Liver (tissue), 9 donors: ENCODE measurements around the gene RAB11FIP3. TPM values are rescaled to one million over a fixed set of nuclear protein-coding genes. Genes with fewer than 3 reads are reported as not detected.
A peak's percentile ranks its signal among the peaks of the same experiment; 100 is the strongest.

ENCODE experiments used
- DNase-seq: peaks from one replicate; pipeline ENCODE4 v3.0.0-alpha.2; 2017; ENCODE audit warnings: low spot score
- H3K27ac ChIP-seq, 2 donors: one replicate each; pipeline ENCODE4 v1.7.0; 2013; ENCODE audit warnings: inconsistent platforms in 2 of 2, low read length in 2 of 2, control low read depth in 1 of 2, low read depth in 1 of 2, mild to moderate bottlenecking in 1 of 2
- H3K27me3 ChIP-seq, 4 donors: one replicate each; pipeline versions ENCODE4 v1.6.1 to v1.7.0; 2013; ENCODE audit warnings: low read length in 3 of 4, inconsistent platforms in 1 of 4, mild to moderate bottlenecking in 1 of 4, moderate library complexity in 1 of 4; ENCODE audit not compliant: control insufficient read depth in 4 of 4, insufficient read depth in 4 of 4
- H3K36me3 ChIP-seq, 4 donors: one replicate each; pipeline versions ENCODE4 v1.6.1 to v1.7.0; 2013; ENCODE audit warnings: low read length in 3 of 4, mild to moderate bottlenecking in 3 of 4, low read depth in 1 of 4, moderate library complexity in 1 of 4; ENCODE audit not compliant: control insufficient read depth in 4 of 4, insufficient read depth in 3 of 4
- H3K4me1 ChIP-seq, 4 donors: one replicate each; pipeline versions ENCODE4 v1.6.1 to v1.7.0; 2013; ENCODE audit warnings: low read length in 3 of 4, mild to moderate bottlenecking in 3 of 4, moderate library complexity in 1 of 4; ENCODE audit not compliant: control insufficient read depth in 4 of 4, insufficient read depth in 4 of 4
- H3K4me3 ChIP-seq, 3 donors: one replicate each; pipeline versions ENCODE4 v1.6.1 to v1.7.0; 2013; ENCODE audit warnings: low read length in 3 of 3, control low read depth in 1 of 3, low read depth in 1 of 3, mild to moderate bottlenecking in 1 of 3
- H3K9ac ChIP-seq, 2 donors: one replicate each; pipeline ENCODE4 v1.7.0; 2013; ENCODE audit warnings: low read length in 2 of 2, mild to moderate bottlenecking in 2 of 2, moderate library complexity in 2 of 2, control low read depth in 1 of 2, low read depth in 1 of 2
- H3K9me3 ChIP-seq, 4 donors: one replicate each; pipeline versions ENCODE4 v1.6.1 to v1.7.0; 2013; ENCODE audit warnings: low read length in 3 of 4; ENCODE audit not compliant: control insufficient read depth in 4 of 4
- EGR1 ChIP-seq, 2 donors: IDR thresholded peaks; 2 replicates each; pipeline ENCODE4 v1.6.1; 2016 to 2018; ENCODE audit warnings: antibody characterized with exemption in 2 of 2, low read depth in 2 of 2
- FOXA1 ChIP-seq: IDR thresholded peaks from 2 replicates; pipeline ENCODE4 v1.6.1; 2016; ENCODE audit warnings: antibody characterized with exemption
- FOXA2 ChIP-seq: IDR thresholded peaks from 2 replicates; pipeline ENCODE4 v1.6.1; 2016; ENCODE audit warnings: antibody characterized with exemption
- GABPA ChIP-seq, 2 donors: IDR thresholded peaks in 1 of 2; conservative IDR thresholded peaks in 1 of 2; 2 replicates each; pipeline ENCODE4 v1.6.1; 2016; ENCODE audit warnings: antibody characterized with exemption in 2 of 2, mild to moderate bottlenecking in 1 of 2, moderate library complexity in 1 of 2
- HNF4A ChIP-seq, 2 donors: conservative IDR thresholded peaks; 2 replicates each; pipeline ENCODE4 v1.6.1; 2016; ENCODE audit warnings: antibody characterized with exemption in 2 of 2, mild to moderate bottlenecking in 2 of 2
- HNF4G ChIP-seq: IDR thresholded peaks from 2 replicates; pipeline ENCODE4 v1.6.1; 2016; ENCODE audit warnings: antibody characterized with exemption
- JUND ChIP-seq, 2 donors: IDR thresholded peaks; 2 replicates each; pipeline ENCODE4 v1.6.1; 2016; ENCODE audit warnings: antibody characterized with exemption in 2 of 2
- MAX ChIP-seq: IDR thresholded peaks from 2 replicates; pipeline ENCODE4 v1.6.1; 2016; ENCODE audit warnings: antibody characterized with exemption
- RAD21 ChIP-seq, 2 donors: IDR thresholded peaks; 2 replicates each; pipeline ENCODE4 v1.6.1; 2016; ENCODE audit warnings: antibody characterized with exemption in 2 of 2, mild to moderate bottlenecking in 2 of 2
- REST ChIP-seq: IDR thresholded peaks from 2 replicates; pipeline ENCODE4 v1.6.1; 2016; ENCODE audit warnings: antibody characterized with exemption, mild to moderate bottlenecking
- RXRA ChIP-seq, 2 donors: IDR thresholded peaks; 2 replicates each; pipeline ENCODE4 v1.6.1; 2017 to 2018; ENCODE audit warnings: antibody characterized with exemption in 2 of 2, mild to moderate bottlenecking in 1 of 2
- SP1 ChIP-seq: IDR thresholded peaks from 2 replicates; pipeline ENCODE4 v1.6.1; 2018; ENCODE audit warnings: antibody characterized with exemption, mild to moderate bottlenecking
- TAF1 ChIP-seq: conservative IDR thresholded peaks from 2 replicates; pipeline ENCODE4 v1.6.1; 2016; ENCODE audit warnings: antibody characterized with exemption, mild to moderate bottlenecking
- YY1 ChIP-seq: IDR thresholded peaks from 2 replicates; pipeline ENCODE4 v1.6.1; 2016; ENCODE audit warnings: antibody characterized with exemption, mild to moderate bottlenecking
- ZBTB33 ChIP-seq: IDR thresholded peaks from 2 replicates; pipeline ENCODE4 v1.6.1; 2016; ENCODE audit warnings: antibody characterized with exemption
- WGBS: extraction: QIAGEN DNeasy Blood & Tissue Kit; methylation state at CpG from one replicate; pipeline ENCODE4 v1.1.7; 2013; 5-methylcytosine and 5-hydroxymethylcytosine counted together
- polyA plus RNA-seq, 2 donors: library from polyadenylated mRNA; stranded (reverse) in 1 of 2; unstranded in 1 of 2; fragments of 200-250 nt in 1 of 2; fragments of >200 nt in 1 of 2; fragmentation: Nextera tagmentation in 1 of 2; extraction: Ambion mirVana in 1 of 2; gene quantifications; one replicate each; pipeline versions ENCODE4 v1.2.1 to v1.2.3, GENCODE V29; 2013 to 2015
- total RNA-seq, 2 donors: library from RNA; depleted of rRNA; stranded (reverse); fragments of >200 nt; gene quantifications; one replicate each; pipeline ENCODE4 v1.2.3, GENCODE V29; 2014
- TF ChIP-seq, protein P1 (sequence below): IDR thresholded peaks from 2 replicates; pipeline ENCODE4 v1.6.1; 2016; ENCODE audit warnings: antibody characterized with exemption
- donor health status: healthy.
- donor health status: healthy.
- donor health status: healthy.
- donor health status: healthy.
- donor health status: healthy.

Gene RAB11FIP3
- total and polyA plus RNA-seq, 4 donors = 3.5 to 29.4 (median 15.7) TPM

DNA sequence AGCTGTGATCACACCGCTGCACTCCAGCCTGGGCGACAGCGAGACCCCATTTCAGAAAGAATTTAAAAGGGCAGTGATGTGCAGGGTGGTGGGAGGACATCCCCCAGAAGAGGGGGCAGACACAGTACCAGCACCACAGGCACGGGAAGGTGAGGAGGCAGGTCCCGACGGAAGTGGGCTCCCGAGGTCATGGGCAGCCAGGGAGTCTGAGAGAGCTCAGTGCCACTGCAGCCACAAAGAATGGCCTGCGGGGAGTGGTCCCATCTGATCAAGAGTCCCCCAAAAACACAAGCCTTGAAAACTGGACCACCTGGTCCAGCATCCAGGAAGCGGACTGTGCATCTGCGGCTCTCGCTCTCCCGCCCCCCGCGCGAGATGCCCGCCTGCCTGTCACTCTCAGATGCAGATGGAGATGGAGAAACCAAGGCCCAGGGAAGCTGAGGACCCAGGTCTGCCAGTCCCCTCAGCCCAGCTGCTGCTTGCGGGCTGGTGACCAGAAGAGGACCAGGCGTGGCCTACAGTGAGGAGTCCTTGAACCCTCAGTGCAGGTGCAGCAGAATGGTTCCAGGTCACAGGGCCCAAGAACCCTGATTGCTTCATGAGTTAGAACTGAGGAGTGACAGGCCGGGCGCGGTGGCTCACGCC is 97.8 kb downstream of the RAB11FIP3 start:
- H3K4me1 ChIP-seq = peaks cover 5 to 19% (median 12%) of the 10 kb centered on the region in 4 donors
- TF ChIP-seq RXRA (IDR thresholded peaks at IDR 0.05) = peak in 1 of 2 donors; percentile 6
- TF ChIP-seq ZBTB33 = no peak
- no peak overlapping the region for H3K27ac ChIP-seq
- H3K4me3 ChIP-seq = no peak overlapping the region
- H3K9me3 ChIP-seq = no peaks in the 10 kb centered on the region
- no peaks in the 10 kb centered on the region for H3K27me3 ChIP-seq
- H3K36me3 ChIP-seq = peaks cover 8 to 22% (median 12%) of the 10 kb centered on the region in 4 donors
- no peak for DNase-seq
- WGBS = 91% methylated on average over 22 of the region's 22 CpGs
- H3K9ac ChIP-seq = no peak overlapping the region

GRCh38 chr16:524274-525040 is 99.0 kb downstream of the RAB11FIP3 start:
- Histone ChIP-seq H3K4me3 (no peak overlapping the region), H3K36me3 (peaks cover 5 to 15% (median 7%) of the 10 kb centered on the region in 4 donors), H3K9ac (no peak overlapping the region), H3K27me3 (no peaks in the 10 kb centered on the region), H3K27ac (no peak overlapping the region), H3K9me3 (no peaks in the 10 kb centered on the region), H3K4me1 (peaks cover 9 to 28% (median 22%) of the 10 kb centered on the region in 4 donors)
- no peak for DNase-seq
- 81% methylated on average over 24 of the region's 24 CpGs for WGBS
- TF ChIP-seq GABPA (IDR thresholded peaks at IDR 0.05 in 1 of 2, conservative IDR thresholded peaks at IDR 0.05 in 1 of 2) = no peak
- TF ChIP-seq FOXA1 = no peak
- no peak for TF ChIP-seq JUND (IDR thresholded peaks at IDR 0.05)
- TF ChIP-seq RAD21 (IDR thresholded peaks at IDR 0.05) = no peak
- TF ChIP-seq RXRA (IDR thresholded peaks at IDR 0.05) = no peak
- no peak for TF ChIP-seq REST

DNA sequence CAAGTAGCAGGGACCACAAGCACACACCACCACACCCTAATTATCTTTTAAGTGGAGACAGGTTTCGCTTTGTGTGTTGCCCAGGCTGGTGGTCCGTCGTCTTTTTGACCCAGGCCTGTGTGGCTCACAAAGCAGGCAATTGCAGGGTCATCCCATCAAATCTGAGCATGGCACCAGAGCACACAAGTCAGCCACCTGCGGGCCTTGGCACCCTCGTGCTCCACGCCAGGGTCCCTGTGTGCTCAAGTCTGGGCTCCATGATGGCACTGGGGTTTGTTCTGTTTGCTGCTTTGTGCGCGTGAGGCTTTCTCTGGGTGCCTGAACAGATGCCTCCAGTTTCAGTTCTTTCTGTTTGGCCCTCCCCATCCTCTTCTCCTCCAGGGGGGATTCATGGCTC is 99.7 kb downstream of the RAB11FIP3 start:
- Histone ChIP-seq H3K27ac (no peak overlapping the region), H3K27me3 (no peaks in the 10 kb centered on the region), H3K36me3 (peaks cover 4 to 9% (median 6%) of the 10 kb centered on the region in 4 donors), H3K4me1 (peaks cover 14 to 35% (median 29%) of the 10 kb centered on the region in 4 donors), H3K4me3 (no peak overlapping the region), H3K9me3 (no peaks in the 10 kb centered on the region), H3K9ac (no peak overlapping the region)
- 91% methylated on average over 8 of the region's 8 CpGs for WGBS
- no peak for DNase-seq
- no peak for TF ChIP-seq MAX
- TF ChIP-seq HNF4A (conservative IDR thresholded peaks at IDR 0.05) = no peak
- TF ChIP-seq FOXA1 = no peak
- TF ChIP-seq YY1 = no peak
- no peak for TF ChIP-seq GABPA (IDR thresholded peaks at IDR 0.05 in 1 of 2, conservative IDR thresholded peaks at IDR 0.05 in 1 of 2)
- no peak for TF ChIP-seq HNF4G
- TF ChIP-seq, protein P1, sequence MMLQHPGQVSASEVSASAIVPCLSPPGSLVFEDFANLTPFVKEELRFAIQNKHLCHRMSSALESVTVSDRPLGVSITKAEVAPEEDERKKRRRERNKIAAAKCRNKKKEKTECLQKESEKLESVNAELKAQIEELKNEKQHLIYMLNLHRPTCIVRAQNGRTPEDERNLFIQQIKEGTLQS = no peak
- TF ChIP-seq TAF1 = no peak
- no peak for TF ChIP-seq RAD21 (IDR thresholded peaks at IDR 0.05)
- no peak for TF ChIP-seq JUND (IDR thresholded peaks at IDR 0.05)
- TF ChIP-seq SP1 = no peak
- no peak for TF ChIP-seq EGR1 (IDR thresholded peaks at IDR 0.05; ENCODE audit: low read depth in 2 of 2)
- TF ChIP-seq RXRA (IDR thresholded peaks at IDR 0.05) = no peak
- no peak for TF ChIP-seq FOXA2
- TF ChIP-seq REST = no peak
